ENCODE results near the gene ALS2CL. TPM values are rescaled to one million over a fixed set of nuclear protein-coding genes. Genes with fewer than 3 reads are reported as not detected.

Gene ALS2CL
- total and polyA plus RNA-seq, 2 donors (not counting 3 experiments of a cell fraction or from before 2014, with no cell fraction given): 7.8 to 10.1 TPM

DNA sequence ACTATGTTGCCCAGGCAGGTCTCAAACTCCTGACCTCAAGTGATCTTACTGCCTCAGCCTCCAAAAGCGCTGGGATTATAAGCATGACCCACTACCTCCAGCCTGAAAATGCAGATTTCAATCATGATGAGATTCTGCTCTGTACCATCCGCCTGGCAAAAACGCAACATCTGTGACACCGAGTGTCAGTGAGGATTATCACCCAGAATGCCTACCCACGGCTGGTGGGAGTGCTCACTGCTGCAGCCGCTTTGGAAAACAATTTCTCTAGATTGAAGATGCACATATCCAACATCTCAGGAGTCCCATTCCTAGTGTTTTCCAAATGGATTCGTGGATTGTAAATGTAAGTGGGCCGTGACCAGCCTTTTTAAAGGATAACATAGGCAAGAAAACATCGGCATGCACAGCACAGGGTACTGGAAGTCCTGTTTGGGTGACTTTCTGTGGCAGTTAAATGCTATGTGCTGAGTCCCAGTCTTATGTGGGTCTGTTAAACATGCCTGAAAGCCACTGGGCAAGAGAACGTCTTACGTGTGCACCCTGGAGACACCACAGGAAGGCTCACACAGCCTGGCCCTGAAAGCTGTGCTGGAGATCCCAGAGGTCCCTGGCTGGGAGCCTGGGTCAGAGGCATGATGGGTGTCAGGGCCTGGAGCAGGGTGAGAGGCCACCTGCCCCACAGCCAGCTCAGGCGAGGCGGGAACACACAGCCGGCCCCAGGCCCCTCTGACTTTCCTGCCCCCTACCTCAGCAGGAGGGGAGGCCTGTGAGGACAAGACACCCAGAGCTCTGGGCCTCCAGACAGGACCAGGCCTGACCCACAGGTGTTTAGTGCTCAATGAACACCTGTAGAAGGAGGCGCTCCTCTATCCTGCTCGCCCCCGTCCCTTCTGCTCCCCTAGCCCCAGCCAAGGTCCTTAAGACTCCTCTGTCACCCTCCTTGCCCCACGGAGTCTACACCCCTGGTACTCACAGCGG lies 23.3 kb upstream of the ALS2CL start:
- H3K9ac ChIP-seq (replicated peaks; ENCODE audit: extremely low read depth, insufficient read depth, low read length): no peak overlapping the region
- H3K4me1 ChIP-seq (ENCODE audit: control insufficient read depth, extremely low read depth, insufficient read depth, low read length): no peaks in the 10 kb centered on the region
- ChIA-PET CTCF (interaction anchor here (1.0 to 2.4 kb wide), 5 partner anchors 10 to 193 kb away, joined by 3 to 7 read pairs (median 4); no protein-coding TSS in a partner anchor), POLR2A (no interaction called here)
- BruUV-seq (replicated peaks): no TSS peak
- no peak for FAIRE-seq
- no peak overlapping the region for H3K4me2 ChIP-seq (ENCODE audit: insufficient read depth, low read length)
- H3K9me1 ChIP-seq (replicated peaks; ENCODE audit: control insufficient read depth, extremely low read depth, insufficient read depth, low read length): no peaks in the 10 kb centered on the region
- H2AFZ ChIP-seq (ENCODE audit: low read depth, low read length): no peak overlapping the region
- no peak overlapping the region for H3K4me3 ChIP-seq (replicated peaks in 1 of 3; ENCODE audit: insufficient read depth in 1 of 3, low read depth in 1 of 3, low read length in 3 of 3)
- DNase-seq (ENCODE audit: low read depth, low spot score): no peak
- no peak for TF ChIP-seq EZH2 (IDR thresholded peaks at IDR 0.05; ENCODE audit: borderline replicate concordance, low read depth, low read length, severe bottlenecking)
- TF ChIP-seq, protein P1, sequence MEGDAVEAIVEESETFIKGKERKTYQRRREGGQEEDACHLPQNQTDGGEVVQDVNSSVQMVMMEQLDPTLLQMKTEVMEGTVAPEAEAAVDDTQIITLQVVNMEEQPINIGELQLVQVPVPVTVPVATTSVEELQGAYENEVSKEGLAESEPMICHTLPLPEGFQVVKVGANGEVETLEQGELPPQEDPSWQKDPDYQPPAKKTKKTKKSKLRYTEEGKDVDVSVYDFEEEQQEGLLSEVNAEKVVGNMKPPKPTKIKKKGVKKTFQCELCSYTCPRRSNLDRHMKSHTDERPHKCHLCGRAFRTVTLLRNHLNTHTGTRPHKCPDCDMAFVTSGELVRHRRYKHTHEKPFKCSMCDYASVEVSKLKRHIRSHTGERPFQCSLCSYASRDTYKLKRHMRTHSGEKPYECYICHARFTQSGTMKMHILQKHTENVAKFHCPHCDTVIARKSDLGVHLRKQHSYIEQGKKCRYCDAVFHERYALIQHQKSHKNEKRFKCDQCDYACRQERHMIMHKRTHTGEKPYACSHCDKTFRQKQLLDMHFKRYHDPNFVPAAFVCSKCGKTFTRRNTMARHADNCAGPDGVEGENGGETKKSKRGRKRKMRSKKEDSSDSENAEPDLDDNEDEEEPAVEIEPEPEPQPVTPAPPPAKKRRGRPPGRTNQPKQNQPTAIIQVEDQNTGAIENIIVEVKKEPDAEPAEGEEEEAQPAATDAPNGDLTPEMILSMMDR (IDR thresholded peaks at IDR 0.05; ENCODE audit: extremely low read depth in 1 of 2, insufficient read depth in 1 of 2, low read depth in 1 of 2, low read length in 2 of 2): no peak
- H3K27ac ChIP-seq (ENCODE audit: insufficient read depth, low read depth, low read length): no peak overlapping the region
- H3K9me3 ChIP-seq (replicated peaks; ENCODE audit: control insufficient read depth, insufficient read depth, low read length): no peaks in the 10 kb centered on the region
- dilution Hi-C loops (cut with MboI; ENCODE audit: extremely low pct_ligation_motif_present, low sequenced_read_pairs) (no loop called here), intact Hi-C loops (cut with micrococcal nuclease) (no loop called here)
- no peaks in the 10 kb centered on the region for H3K79me2 ChIP-seq (ENCODE audit: control insufficient read depth, insufficient read depth, low read length)
- no peaks in the 10 kb centered on the region for H4K20me1 ChIP-seq (replicated peaks; ENCODE audit: control insufficient read depth, extremely low read depth, insufficient read depth, low read length)
- H3K27me3 ChIP-seq (ENCODE audit: control insufficient read depth in 2 of 2, insufficient read depth in 2 of 2, low read length in 2 of 2): peaks cover 2 to 4% of the 10 kb centered on the region in 2 experiments
- H3K36me3 ChIP-seq (ENCODE audit: control insufficient read depth in 2 of 2, extremely low read depth in 1 of 2, insufficient read depth in 2 of 2, low read length in 2 of 2): no peaks in the 10 kb centered on the region

Measured in endothelial cell of umbilical vein (primary cell).